ENCODE results near the gene STK36. TPM values are rescaled to one million over a fixed set of nuclear protein-coding genes. Genes with fewer than 3 reads are reported as not detected.
"Not testable (repeated sequence)": the region's sequence is repeated elsewhere in the genome, so short reads cannot be mapped to it uniquely, and the experiment has no call there.

The STK36 gene
- total RNA-seq, 2 experiments from 2014 or later, result 14.6 to 17.3 TPM

- DNase-seq, result no peak
- ChIA-PET CTCF (interaction anchor here (0.9 to 5.3 kb wide), 8 partner anchors 12 to 176 kb away, joined by 3 to 45 read pairs (median 4); partner anchors contain the start of genes BCS1L, TTLL4 and ZNF142), POLR2A (no interaction called here)
- Mint-ChIP-seq H3K4me3 (peak overlapping the region; percentile 96), H3K36me3 (ENCODE audit: low read depth) (peaks cover 7% of the 10 kb centered on the region), H3K9me3 (no peaks in the 10 kb centered on the region), H3K27ac (peak overlapping the region; percentile 93), H3K27me3 (no peaks in the 10 kb centered on the region), H3K4me1 (peaks cover 26% of the 10 kb centered on the region)
Observed at GRCh38 chr2:218671097-218671653, 711 bp upstream of the STK36 start.

DNA sequence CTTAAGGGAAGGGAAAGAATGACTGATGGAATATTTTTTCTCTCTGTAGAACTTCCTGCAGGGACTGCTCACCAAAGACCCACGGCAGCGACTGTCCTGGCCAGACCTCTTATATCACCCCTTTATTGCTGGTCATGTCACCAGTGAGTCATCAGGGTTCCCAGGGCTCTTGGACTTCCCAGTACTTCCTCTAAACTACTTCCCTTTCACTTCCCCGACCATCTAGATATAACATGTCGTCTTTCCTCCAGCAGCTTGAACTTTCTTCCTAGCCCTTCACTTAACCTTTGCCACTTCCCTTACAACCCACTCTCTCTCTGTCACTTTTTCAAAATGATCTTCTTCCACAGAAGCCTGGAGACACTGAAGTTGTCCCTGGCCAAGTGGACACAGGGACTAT lies 7.2 kb downstream of the STK36 start:
- Mint-ChIP-seq H3K4me3 (no peak overlapping the region), H3K9me3 (no peaks in the 10 kb centered on the region), H3K27ac (no peak overlapping the region), H3K27me3 (no peaks in the 10 kb centered on the region), H3K36me3 (ENCODE audit: low read depth) (peaks cover 2% of the 10 kb centered on the region), H3K4me1 (no peaks in the 10 kb centered on the region)
- ChIA-PET CTCF (interaction anchor here (0.9 kb wide), 1 partner anchor 10 kb away, joined by 3 read pairs; no protein-coding TSS in a partner anchor), POLR2A (no interaction called here)
- DNase-seq, result no peak

DNA sequence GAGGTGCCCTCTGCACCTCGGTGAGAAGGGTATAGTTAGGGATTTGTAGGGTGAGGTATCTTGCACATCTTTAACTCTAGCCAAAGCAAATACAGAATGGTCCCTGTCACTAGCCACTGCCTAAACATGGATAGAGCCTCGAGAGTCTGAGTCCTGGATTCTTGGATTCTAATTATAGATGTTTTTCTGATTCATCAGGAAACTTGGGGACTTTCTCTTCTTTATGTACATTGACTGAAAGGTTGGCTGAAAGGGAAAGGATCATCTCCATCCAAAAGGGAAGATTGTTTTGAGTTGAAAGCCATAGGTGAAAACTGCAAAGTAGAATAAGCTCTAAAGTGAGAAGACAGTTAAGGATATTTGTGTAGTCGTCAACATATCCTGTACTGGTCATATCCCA lies 8.2 kb downstream of the STK36 start:
- ChIA-PET POLR2A (interaction anchor here (0.6 kb wide), 1 partner anchor 20 kb away, joined by 4 read pairs; the partner anchor contains the start of genes BCS1L and ZNF142), CTCF (no interaction called here)
- Mint-ChIP-seq H3K4me1 (no peaks in the 10 kb centered on the region), H3K4me3 (no peak overlapping the region), H3K27ac (no peak overlapping the region), H3K9me3 (no peaks in the 10 kb centered on the region), H3K36me3 (ENCODE audit: low read depth) (peaks cover 2% of the 10 kb centered on the region), H3K27me3 (no peaks in the 10 kb centered on the region)
- DNase-seq, result no peak

DNA sequence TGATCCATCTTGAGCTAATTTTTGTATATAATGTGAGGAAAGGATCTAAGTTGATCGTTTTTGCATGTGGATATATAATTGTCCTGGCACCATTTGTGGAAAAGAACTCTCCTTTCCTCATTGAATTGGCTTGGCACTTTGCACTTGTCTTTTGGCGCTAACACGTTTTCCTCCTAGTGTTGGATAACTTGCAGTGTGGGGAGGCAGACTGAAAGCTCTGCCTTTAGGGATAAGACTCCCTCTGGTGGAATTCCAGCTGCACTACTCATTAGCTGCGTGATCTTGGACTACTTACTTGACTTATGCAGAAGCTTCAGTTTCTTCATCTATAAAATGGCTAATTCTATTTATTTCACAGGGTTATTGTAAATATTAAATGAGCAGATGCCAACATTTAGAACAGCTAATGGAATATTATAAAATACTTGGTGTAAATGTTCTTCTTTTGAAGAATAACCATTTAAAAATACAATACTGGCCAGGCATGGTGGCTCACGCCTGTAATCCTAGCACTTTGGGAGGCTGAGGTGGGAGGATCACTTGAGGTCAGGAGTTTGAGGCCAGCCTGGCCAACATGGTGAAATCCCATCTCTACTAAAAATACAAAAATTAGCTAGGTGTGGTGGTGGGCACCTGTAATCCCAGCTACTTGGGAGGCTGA lies 15.6 kb downstream of the STK36 start:
- H3K4me1 Mint-ChIP-seq; H3K36me3 Mint-ChIP-seq (ENCODE audit: low read depth); H3K9me3 Mint-ChIP-seq; POLR2A ChIA-PET; H3K4me3 Mint-ChIP-seq; H3K27me3 Mint-ChIP-seq; H3K27ac Mint-ChIP-seq: not testable (repeated sequence)
- CTCF ChIA-PET, result interaction anchor here (0.6 to 1.8 kb wide), 10 partner anchors 10 to 396 kb away, joined by 3 to 8 read pairs (median 3); partner anchors contain the start of genes BCS1L, RNF25, STK36 and ZNF142
- DNase-seq, result peak; percentile 54

DNA sequence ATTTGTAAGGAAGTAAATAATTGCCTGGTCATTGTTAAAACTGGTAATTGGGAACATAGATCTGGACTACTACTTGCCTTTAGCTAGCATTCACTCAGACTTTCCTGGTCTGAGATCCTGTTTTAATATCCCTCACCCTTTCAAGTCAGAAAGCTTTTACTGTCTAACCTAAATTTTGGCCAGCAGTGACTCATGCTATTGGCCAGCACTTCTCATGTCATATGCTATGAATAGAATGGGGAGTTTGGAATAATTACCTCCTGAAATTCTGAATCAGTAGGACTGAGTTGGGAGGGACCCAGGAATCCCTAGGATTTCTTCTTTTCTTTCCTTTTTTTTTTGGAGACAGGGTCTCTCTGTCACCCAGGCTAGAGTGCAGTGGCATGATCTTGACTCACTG lies 19.3 kb downstream of the STK36 start:
- no peaks in the 10 kb centered on the region for H3K9me3 Mint-ChIP-seq
- H3K4me1 Mint-ChIP-seq, result peaks cover 2% of the 10 kb centered on the region
- ChIA-PET POLR2A (no interaction called here), CTCF (interaction anchor here (0.7 to 1.2 kb wide), 5 partner anchors 11 to 21 kb away, joined by 3 to 4 read pairs (median 3); partner anchors contain the start of gene TTLL4)
- no peak overlapping the region for H3K27ac Mint-ChIP-seq
- no peaks in the 10 kb centered on the region for H3K36me3 Mint-ChIP-seq (ENCODE audit: low read depth)
- H3K27me3 Mint-ChIP-seq, result no peaks in the 10 kb centered on the region
- DNase-seq, result no peak
- H3K4me3 Mint-ChIP-seq, result no peak overlapping the region

DNA sequence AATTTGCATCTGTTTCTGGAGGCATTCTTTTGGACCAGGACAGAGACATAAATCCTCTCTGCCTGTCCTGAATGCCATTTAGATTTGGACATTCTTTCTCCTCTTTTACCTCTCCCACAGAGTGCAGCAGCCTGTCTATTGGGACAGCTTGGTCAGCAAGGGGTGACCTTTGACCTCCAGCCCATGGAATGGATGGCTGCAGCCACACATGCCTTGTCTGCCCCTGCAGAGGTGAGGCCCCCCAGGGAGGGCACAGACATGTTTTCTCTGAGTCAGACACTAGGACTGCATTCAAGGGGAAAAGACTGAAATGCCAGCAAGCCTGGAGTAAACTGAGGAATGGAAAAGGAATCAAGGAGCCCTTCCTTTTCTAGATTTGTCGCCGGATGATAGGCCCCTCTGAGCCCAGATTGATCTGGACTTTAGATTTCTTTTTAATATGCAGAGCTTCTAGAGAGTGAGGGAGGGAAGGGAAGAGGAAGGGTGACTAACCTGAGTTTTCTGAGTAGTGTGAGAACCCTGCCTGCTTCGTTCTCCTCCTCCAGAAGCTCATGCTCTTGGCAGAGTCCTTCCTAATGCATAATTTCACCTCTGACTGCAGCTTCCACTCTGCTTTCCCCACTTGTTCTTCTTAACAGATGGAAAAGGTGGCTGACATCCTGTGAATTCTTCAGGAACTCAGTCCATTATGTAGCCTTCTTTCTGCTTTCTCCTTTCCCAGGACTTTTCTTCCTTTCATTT lies 22.7 kb downstream of the STK36 start:
- POLR2A ChIA-PET, result interaction anchor here (0.6 kb wide), 1 partner anchor 399 kb away, joined by 4 read pairs; no protein-coding TSS in a partner anchor
- Mint-ChIP-seq H3K27ac (no peak overlapping the region), H3K9me3 (no peaks in the 10 kb centered on the region), H3K4me3 (no peak overlapping the region), H3K36me3 (ENCODE audit: low read depth) (no peaks in the 10 kb centered on the region), H3K27me3 (no peaks in the 10 kb centered on the region), H3K4me1 (no peaks in the 10 kb centered on the region)
- CTCF ChIA-PET, result no interaction called here
- no peak for DNase-seq

DNA sequence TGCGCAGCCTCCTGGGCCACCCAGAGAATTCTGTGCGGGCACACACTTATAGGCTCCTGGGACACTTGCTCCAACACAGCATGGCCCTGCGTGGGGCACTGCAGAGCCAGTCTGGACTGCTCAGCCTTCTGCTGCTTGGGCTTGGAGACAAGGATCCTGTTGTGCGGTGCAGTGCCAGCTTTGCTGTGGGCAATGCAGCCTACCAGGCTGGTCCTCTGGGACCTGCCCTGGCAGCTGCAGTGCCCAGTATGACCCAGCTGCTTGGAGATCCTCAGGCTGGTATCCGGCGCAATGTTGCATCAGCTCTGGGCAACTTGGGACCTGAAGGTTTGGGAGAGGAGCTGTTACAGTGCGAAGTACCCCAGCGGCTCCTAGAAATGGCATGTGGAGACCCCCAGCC lies 27.0 kb downstream of the STK36 start:
- Mint-ChIP-seq H3K36me3 (ENCODE audit: low read depth) (no peaks in the 10 kb centered on the region), H3K27ac (no peak overlapping the region), H3K4me3 (no peak overlapping the region), H3K9me3 (no peaks in the 10 kb centered on the region), H3K27me3 (no peaks in the 10 kb centered on the region), H3K4me1 (no peaks in the 10 kb centered on the region)
- ChIA-PET CTCF (interaction anchor here (0.9 to 1.7 kb wide), 5 partner anchors 9 to 13 kb away, joined by 3 to 5 read pairs (median 3); partner anchors contain the start of gene TTLL4), POLR2A (no interaction called here)
- DNase-seq, result no peak

DNA sequence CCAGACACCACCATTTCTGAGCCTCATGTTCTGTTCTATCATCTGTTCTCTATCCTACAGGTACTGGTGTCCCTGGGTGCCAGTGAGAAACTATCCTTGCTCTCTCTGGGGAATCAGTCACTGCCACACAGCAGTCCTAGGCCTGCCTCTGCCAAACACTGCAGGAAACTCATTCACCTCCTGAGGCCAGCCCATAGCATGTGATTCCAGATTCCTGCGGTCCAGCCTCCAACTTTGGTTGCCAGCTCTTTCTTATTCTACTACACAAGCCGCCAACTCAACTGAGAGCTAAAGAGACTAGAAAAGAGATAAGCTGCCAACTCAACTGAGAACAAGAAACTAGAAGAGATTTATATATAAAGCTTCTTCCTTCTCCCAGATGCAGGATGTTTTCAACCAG lies 29.9 kb downstream of the STK36 start:
- Mint-ChIP-seq H3K9me3 (no peaks in the 10 kb centered on the region), H3K4me3 (no peak overlapping the region), H3K27ac (no peak overlapping the region), H3K27me3 (peaks cover 6% of the 10 kb centered on the region), H3K4me1 (no peaks in the 10 kb centered on the region), H3K36me3 (ENCODE audit: low read depth) (no peaks in the 10 kb centered on the region)
- POLR2A ChIA-PET, result no interaction called here
- CTCF ChIA-PET, result interaction anchor here (0.9 to 2.5 kb wide), 4 partner anchors 9 to 146 kb away, joined by 3 to 9 read pairs (median 6); partner anchors contain the start of gene TTLL4
- no peak for DNase-seq

GRCh38 chr2:218703341-218703740 lies 31.5 kb downstream of the STK36 start:
- CTCF ChIA-PET, result interaction anchor here (0.8 to 2.5 kb wide), 3 partner anchors 7 to 431 kb away, joined by 3 to 9 read pairs (median 9); partner anchors contain the start of gene TTLL4
- no peak overlapping the region for H3K27ac Mint-ChIP-seq
- H3K36me3 Mint-ChIP-seq (ENCODE audit: low read depth), result no peaks in the 10 kb centered on the region
- POLR2A ChIA-PET, result no interaction called here
- DNase-seq, result no peak
- no peak overlapping the region for H3K4me3 Mint-ChIP-seq
- no peaks in the 10 kb centered on the region for H3K9me3 Mint-ChIP-seq
- H3K27me3 Mint-ChIP-seq, result peaks cover 11% of the 10 kb centered on the region
- H3K4me1 Mint-ChIP-seq, result peaks cover 7% of the 10 kb centered on the region

DNA sequence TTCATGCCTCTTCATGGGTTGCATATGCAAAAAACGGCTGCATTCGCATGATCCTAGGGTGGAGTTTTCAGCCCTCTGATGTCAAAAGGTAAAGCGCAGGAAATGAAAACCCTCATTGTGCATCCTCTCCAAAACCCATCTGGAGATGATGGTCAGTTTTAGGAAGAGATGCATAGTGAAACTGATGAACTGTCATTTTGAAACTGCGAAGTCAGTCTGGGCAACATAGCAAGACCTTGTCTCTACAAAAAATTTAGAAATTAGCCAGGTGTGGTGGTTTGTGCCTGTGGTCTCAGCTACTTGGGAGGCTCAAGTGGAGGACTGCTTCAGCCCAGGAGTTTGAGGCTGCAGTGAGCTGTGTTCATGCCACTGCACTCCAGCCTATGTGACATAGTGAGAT lies 36.2 kb downstream of the STK36 start:
- no peak for DNase-seq
- Mint-ChIP-seq H3K4me3 (no peak overlapping the region), H3K36me3 (ENCODE audit: low read depth) (no peaks in the 10 kb centered on the region), H3K27me3 (peaks cover 11% of the 10 kb centered on the region), H3K27ac (no peak overlapping the region), H3K4me1 (peaks cover 23% of the 10 kb centered on the region), H3K9me3 (no peaks in the 10 kb centered on the region)
- CTCF ChIA-PET, result interaction anchor here (0.6 to 2.0 kb wide), 6 partner anchors 9 to 140 kb away, joined by 3 to 14 read pairs (median 4); partner anchors contain the start of genes BCS1L and ZNF142
- POLR2A ChIA-PET, result no interaction called here

GRCh38 chr2:218709908-218710307 lies 38.0 kb downstream of the STK36 start:
- peaks cover 11% of the 10 kb centered on the region for H3K27me3 Mint-ChIP-seq
- ChIA-PET POLR2A (no interaction called here), CTCF (interaction anchor here (0.6 to 2.7 kb wide), 33 partner anchors 7 to 457 kb away, joined by 3 to 20 read pairs (median 4); partner anchors contain the start of genes BCS1L, RNF25, STK36 and WNT10A)
- DNase-seq, result no peak
- H3K36me3 Mint-ChIP-seq (ENCODE audit: low read depth), result no peaks in the 10 kb centered on the region
- H3K9me3 Mint-ChIP-seq, result no peaks in the 10 kb centered on the region
- no peak overlapping the region for H3K27ac Mint-ChIP-seq
- peaks cover 30% of the 10 kb centered on the region for H3K4me1 Mint-ChIP-seq
- H3K4me3 Mint-ChIP-seq, result no peak overlapping the region

DNA sequence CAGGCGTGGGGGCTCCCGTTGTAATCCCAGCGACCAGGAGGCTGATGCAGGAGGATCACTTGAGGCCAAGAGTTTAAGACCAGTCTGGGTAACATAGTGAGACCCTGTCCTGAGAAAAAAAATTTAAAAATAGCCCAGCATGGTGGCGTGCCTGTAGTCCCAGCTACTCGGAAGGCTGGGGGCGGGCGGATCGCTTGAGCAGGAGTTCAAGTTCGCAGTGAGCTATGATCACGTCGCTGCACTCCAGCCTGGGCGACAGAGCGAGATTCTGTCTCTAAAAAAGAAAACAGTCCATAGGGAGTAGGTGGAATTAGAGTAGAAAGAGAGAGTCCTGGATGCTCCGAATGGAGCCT lies 38.4 kb downstream of the STK36 start:
- CTCF ChIA-PET, result interaction anchor here (0.6 to 2.7 kb wide), 34 partner anchors 8 to 458 kb away, joined by 3 to 20 read pairs (median 4); partner anchors contain the start of genes BCS1L, RNF25, STK36 and WNT10A
- POLR2A ChIA-PET, result no interaction called here
- Mint-ChIP-seq H3K9me3 (no peaks in the 10 kb centered on the region), H3K27me3 (peaks cover 11% of the 10 kb centered on the region), H3K27ac (peak overlapping the region; percentile 79), H3K4me3 (peak overlapping the region; percentile 98), H3K36me3 (ENCODE audit: low read depth) (no peaks in the 10 kb centered on the region), H3K4me1 (peaks cover 30% of the 10 kb centered on the region)
- no peak for DNase-seq
